Gastrocnemius medialis (tissue), 4 donors: ENCODE results near the gene ADGRG1. TPM values are rescaled to one million over a fixed set of nuclear protein-coding genes. Genes with fewer than 3 reads are reported as not detected.
A peak's percentile ranks its signal among the peaks of the same experiment; 100 is the strongest.

ENCODE experiments used
- ATAC-seq, 2 donors: fragments of 150-250 bp; one replicate each; pipeline ENCODE4 v1.9.1; 2016
- DNase-seq, 2 donors: peaks; one replicate each; pipeline ENCODE4 v3.0.0-alpha.2; 2019
- H3K27ac ChIP-seq, 4 donors: fragments of 200-600 bp; sonication (generic); 1 replicate in 1 of 4; 2 replicates in 3 of 4; pipeline ENCODE4 v1.5.1; 2016 to 2018; ENCODE audit warnings: mild to moderate bottlenecking in 2 of 4, moderate library complexity in 1 of 4
- H3K27me3 ChIP-seq, 3 donors: fragments of 200-600 bp; sonication (generic) in 2 of 3; 1 replicate in 1 of 3; 2 replicates in 2 of 3; pipeline versions ENCODE4 v1.5.1 to v1.6.0; 2016 to 2019; ENCODE audit warnings: mild to moderate bottlenecking in 1 of 3, moderate library complexity in 1 of 3
- H3K36me3 ChIP-seq, 2 donors: fragments of 200-600 bp; sonication (generic) in 1 of 2; one replicate each; pipeline ENCODE4 v1.5.1; 2017 to 2018
- H3K4me1 ChIP-seq, 2 donors: fragments of 200-600 bp; sonication (generic) in 1 of 2; one replicate each; pipeline ENCODE4 v1.5.1; 2016 to 2017; ENCODE audit warnings: mild to moderate bottlenecking in 2 of 2
- H3K4me3 ChIP-seq, 4 donors: fragments of 200-600 bp; sonication (generic) in 3 of 4; 1 replicate in 1 of 4; 2 replicates in 3 of 4; pipeline ENCODE4 v1.5.1; 2016 to 2019; ENCODE audit warnings: mild to moderate bottlenecking in 2 of 4
- H3K9me3 ChIP-seq, 3 donors: fragments of 200-600 bp; sonication (generic) in 2 of 3; 1 replicate in 1 of 3; 2 replicates in 2 of 3; pipeline ENCODE4 v1.5.1; 2016 to 2019
- CTCF ChIP-seq, 5 experiments: fragments of 450-650 bp in 3 of 5; fragments of 200-600 bp in 2 of 5; sonication (generic) in 2 of 5; IDR thresholded peaks in 4 of 5; conservative IDR thresholded peaks in 1 of 5; 1 replicate in 4 of 5; 2 replicates in 1 of 5; pipeline ENCODE4 v1.5.1; 2016 to 2019; ENCODE audit warnings: antibody characterized with exemption in 5 of 5, mild to moderate bottlenecking in 3 of 5, moderate library complexity in 3 of 5
- POLR2A ChIP-seq, 2 donors: fragments of 450-650 bp; IDR thresholded peaks; one replicate each; pipeline ENCODE4 v1.6.1; 2017; ENCODE audit warnings: antibody characterized with exemption in 2 of 2, mild to moderate bottlenecking in 2 of 2, moderate library complexity in 2 of 2
- in situ Hi-C, 4 donors: fragments of 200-750 bp; cut with MboI; loops; one replicate each; pipeline versions ENCODE4 v1.15.0 to v1.8.0; 2017; ENCODE audit warnings: low sequenced_read_pairs in 4 of 4
- intact Hi-C: fragments of 100-400 bp; cut with DNase I; formaldehyde crosslinking; loops from one replicate; pipeline ENCODE4 v1.15.1; 2023; ENCODE audit warnings: low total_unique reads
- total RNA-seq, 4 donors: library from RNA; depleted of rRNA; stranded (reverse); fragments of >200 nt; gene quantifications; one replicate each; pipeline versions ENCODE4 v1.1.0 to v1.2.3, GENCODE V29; 2016

ADGRG1 gene
- total RNA-seq, 4 donors from 2014 or later, result 9.8 to 14.6 (median 13.3) TPM

- Histone ChIP-seq H3K4me1 (peaks cover 0 to 5% of the 10 kb centered on the region in 2 donors), H3K4me3 (no peak overlapping the region), H3K36me3 (no peaks in the 10 kb centered on the region), H3K9me3 (no peaks in the 10 kb centered on the region), H3K27ac (peak overlapping the region; percentile 47 to 80 (median 71)), H3K27me3 (no peaks in the 10 kb centered on the region)
- intact Hi-C loops, result no loop called here
- in situ Hi-C loops, result no loop called here
- TF ChIP-seq POLR2A (IDR thresholded peaks at IDR 0.05) (no peak), CTCF (IDR thresholded peaks at IDR 0.05 in 4 of 5, conservative IDR thresholded peaks at IDR 0.05 in 1 of 5) (no peak)
- ATAC-seq, result no peak
- DNase-seq, result no peak
Measured at GRCh38 chr16:57639172-57639887, 10.9 kb downstream of the ADGRG1 start.

GRCh38 chr16:57640185-57640584 is 11.8 kb downstream of the ADGRG1 start:
- intact Hi-C loops, result no loop called here
- ATAC-seq, result no peak
- peak overlapping the region; percentile 13 to 80 (median 71) for H3K27ac ChIP-seq

GRCh38 chr16:57640612-57641011 is 12.2 kb downstream of the ADGRG1 start:
- peak overlapping the region; percentile 13 to 80 (median 71) for H3K27ac ChIP-seq
- no peak for TF ChIP-seq CTCF (IDR thresholded peaks at IDR 0.05 in 4 of 5, conservative IDR thresholded peaks at IDR 0.05 in 1 of 5)
- no peak for TF ChIP-seq POLR2A (IDR thresholded peaks at IDR 0.05)
- ATAC-seq, result no peak

More at GRCh38 chr16:57640185-57640584, 11.8 kb downstream of the ADGRG1 start:
- TF ChIP-seq POLR2A (IDR thresholded peaks at IDR 0.05), result no peak
- TF ChIP-seq CTCF (IDR thresholded peaks at IDR 0.05 in 4 of 5, conservative IDR thresholded peaks at IDR 0.05 in 1 of 5), result no peak
- Histone ChIP-seq H3K27me3 (no peaks in the 10 kb centered on the region), H3K36me3 (no peaks in the 10 kb centered on the region), H3K4me1 (peaks cover 0 to 5% of the 10 kb centered on the region in 2 donors), H3K9me3 (no peaks in the 10 kb centered on the region), H3K4me3 (no peak overlapping the region)
- DNase-seq, result no peak
- in situ Hi-C loops, result no loop called here

GRCh38 chr16:57642160-57643135 is 14.0 kb downstream of the ADGRG1 start:
- ATAC-seq, result no peak
- H3K4me1 ChIP-seq, result peaks cover 0 to 5% of the 10 kb centered on the region in 2 donors

More at GRCh38 chr16:57640612-57641011, 12.2 kb downstream of the ADGRG1 start:
- Histone ChIP-seq H3K4me3 (no peak overlapping the region), H3K27me3 (no peaks in the 10 kb centered on the region), H3K36me3 (no peaks in the 10 kb centered on the region), H3K9me3 (no peaks in the 10 kb centered on the region), H3K4me1 (peaks cover 0 to 5% of the 10 kb centered on the region in 2 donors)
- in situ Hi-C loops, result no loop called here
- no peak for DNase-seq
- intact Hi-C loops, result no loop called here

More at GRCh38 chr16:57642160-57643135, 14.0 kb downstream of the ADGRG1 start:
- no peaks in the 10 kb centered on the region for H3K36me3 ChIP-seq
- H3K27ac ChIP-seq, result peak overlapping the region; percentile 25 to 80 (median 71)
- no peak for DNase-seq
- in situ Hi-C loops, result no loop called here
- no peaks in the 10 kb centered on the region for H3K9me3 ChIP-seq
- intact Hi-C loops, result no loop called here
- TF ChIP-seq CTCF (IDR thresholded peaks at IDR 0.05 in 4 of 5, conservative IDR thresholded peaks at IDR 0.05 in 1 of 5), result no peak
- no peak for TF ChIP-seq POLR2A (IDR thresholded peaks at IDR 0.05)
- H3K4me3 ChIP-seq, result no peak overlapping the region
- H3K27me3 ChIP-seq, result no peaks in the 10 kb centered on the region
